Activated CD4-positive, alpha-beta T cell treated with anti-CD3 and anti-CD28 coated beads, Interleukin-2, amount 50 U/mL, for 48 hours (primary cell): Measurements from ENCODE around the gene LUC7L.
"Not testable (repeated sequence)": the region's sequence is repeated elsewhere in the genome, so short reads cannot be mapped to it uniquely, and the experiment has no call there.

Experiments used
- DNase-seq, 2 experiments: peaks; one replicate each; pipeline ENCODE4 v3.0.0-alpha.2; 2020

Gene LUC7L

GRCh38 chr16:164134-164823, 65.0 kb downstream of the LUC7L start:
- DNase-seq: not testable (repeated sequence)

- not testable (repeated sequence) for DNase-seq
These were observed 65.6 kb downstream of the LUC7L start for GRCh38 chr16:163696-164095.

GRCh38 chr16:163139-163538, 66.1 kb downstream of the LUC7L start:
- not testable (repeated sequence) for DNase-seq

GRCh38 chr16:162271-162991, 66.8 kb downstream of the LUC7L start:
- DNase-seq: no peak

- no peak for DNase-seq
These were observed 68.5 kb downstream of the LUC7L start for GRCh38 chr16:160691-161190.

GRCh38 chr16:160242-160641, 69.0 kb downstream of the LUC7L start:
- not testable (repeated sequence) for DNase-seq

GRCh38 chr16:159136-159849, 70.0 kb downstream of the LUC7L start:
- no peak for DNase-seq

- no peak for DNase-seq
These were observed 74.2 kb downstream of the LUC7L start for GRCh38 chr16:155031-155398.

- peak in 1 of 2 experiments; percentile 14 for DNase-seq
These were observed 74.8 kb downstream of the LUC7L start for GRCh38 chr16:154217-155030.

GRCh38 chr16:153550-154216, 75.6 kb downstream of the LUC7L start:
- not testable (repeated sequence) for DNase-seq

- DNase-seq: not testable (repeated sequence)
These were observed 76.1 kb downstream of the LUC7L start for GRCh38 chr16:153129-153521.

- DNase-seq: no peak
These were observed 76.8 kb downstream of the LUC7L start, which contains the start of gene HBZ for GRCh38 chr16:152141-153128. HBZ (plus strand) TSS chr16:152644; CDS start chr16:152910, 266 bp downstream.

- no peak for DNase-seq
These were observed 80.1 kb downstream of the LUC7L start for GRCh38 chr16:149024-149660.

- DNase-seq: no peak
These were observed 82.6 kb downstream of the LUC7L start for GRCh38 chr16:146646-147045.

GRCh38 chr16:144797-145252, 84.4 kb downstream of the LUC7L start:
- no peak for DNase-seq

GRCh38 chr16:143456-143855, 85.8 kb downstream of the LUC7L start:
- no peak for DNase-seq

- DNase-seq: no peak
These were observed 86.2 kb downstream of the LUC7L start for GRCh38 chr16:143047-143446.

GRCh38 chr16:142405-142967, 86.8 kb downstream of the LUC7L start:
- DNase-seq: no peak

- DNase-seq: no peak
These were observed 88.9 kb downstream of the LUC7L start for GRCh38 chr16:140175-140857.
